ENCODE results near the gene FHIP1A.

GRCh38 chr4:151426513-151426912 lies 17.5 kb downstream of the FHIP1A start:
- TF ChIP-seq POLR2A (IDR thresholded peaks at IDR 0.05; ENCODE audit: low read depth, low read length) (no peak), TAF1 (IDR thresholded peaks at IDR 0.05; ENCODE audit: low read depth, low read length) (no peak)
